Neural progenitor cell (in vitro differentiated cells): ENCODE data around the gene CCDC8. TPM values are rescaled to one million over a fixed set of nuclear protein-coding genes. Genes with fewer than 3 reads are reported as not detected.

Source experiments
- DNase-seq: peaks from one replicate; pipeline ENCODE4 v3.0.0-alpha.2; 2016; ENCODE audit warnings: low spot score
- H2AFZ ChIP-seq: fragments of 200-600 bp; sonication (generic); replicated peaks from 2 replicates; pipeline ENCODE4 v1.6.1; 2016; ENCODE audit warnings: antibody characterized with exemption
- H3F3A ChIP-seq: fragments of 200-600 bp; sonication (generic); 2 replicates; pipeline ENCODE4 v1.6.1; 2016; ENCODE audit warnings: antibody characterized with exemption, low read depth
- H3K27ac ChIP-seq: fragments of 200-600 bp; sonication (generic); 2 replicates; pipeline ENCODE4 v1.5.1; 2016; ENCODE audit warnings: mild to moderate bottlenecking
- H3K27me3 ChIP-seq: fragments of 200-600 bp; sonication (generic); 2 replicates; pipeline ENCODE4 v1.6.1; 2016; ENCODE audit warnings: mild to moderate bottlenecking, moderate library complexity
- H3K36me3 ChIP-seq: fragments of 200-600 bp; sonication (generic); 2 replicates; pipeline ENCODE4 v1.5.1; 2016
- H3K4me1 ChIP-seq: fragments of 200-600 bp; sonication (generic); 2 replicates; pipeline ENCODE4 v1.6.1; 2016; ENCODE audit warnings: mixed run types
- H3K4me2 ChIP-seq: fragments of 200-600 bp; sonication (generic); 2 replicates; pipeline ENCODE4 v1.6.1; 2016
- H3K4me3 ChIP-seq: fragments of 200-600 bp; sonication (generic); 2 replicates; pipeline ENCODE4 v1.5.1; 2016
- H3K79me2 ChIP-seq: fragments of 200-600 bp; sonication (generic); 2 replicates; pipeline ENCODE4 v1.6.1; 2016; ENCODE audit warnings: low read depth
- H3K9ac ChIP-seq: fragments of 200-600 bp; sonication (generic); 2 replicates; pipeline ENCODE4 v1.6.1; 2016
- H3K9me3 ChIP-seq: fragments of 200-600 bp; sonication (generic); 2 replicates; pipeline ENCODE4 v1.5.1; 2016; ENCODE audit warnings: low read depth
- H4K20me1 ChIP-seq: fragments of 200-600 bp; sonication (generic); 2 replicates; pipeline ENCODE4 v1.6.1; 2016; ENCODE audit warnings: low read depth
- H3K27ac Mint-ChIP-seq: 3 replicates; pipeline ENCODE4 v1.8.0; 2021; ENCODE audit warnings: mixed read lengths
- H3K27me3 Mint-ChIP-seq: 2 replicates; pipeline ENCODE4 v1.8.0; 2022; ENCODE audit warnings: low read depth, mild to moderate bottlenecking, inconsistent platforms, moderate library complexity, mixed read lengths; ENCODE audit not compliant: insufficient read depth
- H3K36me3 Mint-ChIP-seq: 3 replicates; pipeline ENCODE4 v1.8.0; 2021; ENCODE audit warnings: mixed read lengths
- H3K4me1 Mint-ChIP-seq: 3 replicates; pipeline ENCODE4 v1.8.0; 2021; ENCODE audit warnings: mixed read lengths
- H3K4me3 Mint-ChIP-seq: 3 replicates; pipeline ENCODE4 v1.8.0; 2021; ENCODE audit warnings: mild to moderate bottlenecking, moderate library complexity, mixed read lengths
- H3K9me3 Mint-ChIP-seq: 3 replicates; pipeline ENCODE4 v1.8.0; 2020; ENCODE audit warnings: mixed read lengths
- CTCF ChIP-seq: fragments of 200-600 bp; sonication (generic); IDR thresholded peaks from 2 replicates; pipeline ENCODE4 v1.5.1; 2017; ENCODE audit warnings: antibody characterized with exemption, mild to moderate bottlenecking
- EZH2 ChIP-seq: fragments of 200-600 bp; sonication (generic); IDR thresholded peaks from 2 replicates; pipeline ENCODE4 v1.6.1; 2017; ENCODE audit warnings: antibody characterized with exemption, mild to moderate bottlenecking, moderate library complexity
- EZH2phosphoT487 ChIP-seq: fragments of 200-600 bp; sonication (generic); IDR thresholded peaks from 2 replicates; pipeline ENCODE4 v1.6.1; 2017; ENCODE audit warnings: antibody characterized with exemption
- total RNA-seq: library from RNA; depleted of rRNA; stranded (reverse); fragments of >200 nt; gene quantifications from 2 replicates; pipeline ENCODE4 v1.2.3, GENCODE V29; 2015; ENCODE audit warnings: low replicate concordance

CCDC8 gene
- total RNA-seq, 1 donor from 2014 or later, result 2.8 TPM

- no peaks in the 10 kb centered on the region for H3K4me1 ChIP-seq
- Mint-ChIP-seq H3K27ac (no peak overlapping the region), H3K27me3 (peaks cover 8% of the 10 kb centered on the region), H3K9me3 (peaks cover 2% of the 10 kb centered on the region), H3K36me3 (peaks cover 3% of the 10 kb centered on the region), H3K4me3 (no peak overlapping the region), H3K4me1 (peaks cover 8% of the 10 kb centered on the region)
- H3K9me3 ChIP-seq, result no peaks in the 10 kb centered on the region
- DNase-seq, result no peak
- H2AFZ ChIP-seq, result no peak overlapping the region
- no peak overlapping the region for H3K27ac ChIP-seq
- no peak overlapping the region for H3K4me3 ChIP-seq
- TF ChIP-seq EZH2 (no peak), CTCF (no peak), EZH2phosphoT487 (no peak)
- no peaks in the 10 kb centered on the region for H3F3A ChIP-seq
- no peak overlapping the region for H3K4me2 ChIP-seq
- no peak overlapping the region for H3K9ac ChIP-seq
- no peaks in the 10 kb centered on the region for H3K79me2 ChIP-seq
- H4K20me1 ChIP-seq, result no peaks in the 10 kb centered on the region
- no peaks in the 10 kb centered on the region for H3K27me3 ChIP-seq
- no peaks in the 10 kb centered on the region for H3K36me3 ChIP-seq
Observed at GRCh38 chr19:46460055-46460454, 46.7 kb upstream of the CCDC8 start.

GRCh38 chr19:46456930-46457329, 43.6 kb upstream of the CCDC8 start:
- TF ChIP-seq CTCF, result no peak
- no peak for TF ChIP-seq EZH2
- no peak for TF ChIP-seq EZH2phosphoT487
- Histone ChIP-seq H3K27ac (no peak overlapping the region), H3K9me3 (no peaks in the 10 kb centered on the region), H3K36me3 (no peaks in the 10 kb centered on the region), H3K79me2 (no peaks in the 10 kb centered on the region), H2AFZ (no peak overlapping the region), H3K4me1 (no peaks in the 10 kb centered on the region), H4K20me1 (no peaks in the 10 kb centered on the region), H3K9ac (no peak overlapping the region), H3K4me3 (no peak overlapping the region), H3K4me2 (no peak overlapping the region), H3F3A (no peaks in the 10 kb centered on the region), H3K27me3 (no peaks in the 10 kb centered on the region)
- H3K27me3 Mint-ChIP-seq, result peaks cover 2% of the 10 kb centered on the region
- no peaks in the 10 kb centered on the region for H3K36me3 Mint-ChIP-seq
- H3K4me3 Mint-ChIP-seq, result no peak overlapping the region
- H3K27ac Mint-ChIP-seq, result no peak overlapping the region
- H3K4me1 Mint-ChIP-seq, result peaks cover 5% of the 10 kb centered on the region
- H3K9me3 Mint-ChIP-seq, result no peaks in the 10 kb centered on the region
- DNase-seq, result no peak

GRCh38 chr19:46454244-46454643, 40.9 kb upstream of the CCDC8 start:
- H3K9ac ChIP-seq, result no peak overlapping the region
- no peaks in the 10 kb centered on the region for H3K36me3 ChIP-seq
- Mint-ChIP-seq H3K27me3 (peaks cover 7% of the 10 kb centered on the region), H3K36me3 (peaks cover 5% of the 10 kb centered on the region), H3K4me3 (peak overlapping the region; percentile 33), H3K9me3 (peaks cover 6% of the 10 kb centered on the region), H3K4me1 (no peaks in the 10 kb centered on the region), H3K27ac (no peak overlapping the region)
- H3K27ac ChIP-seq, result no peak overlapping the region
- H4K20me1 ChIP-seq, result no peaks in the 10 kb centered on the region
- no peaks in the 10 kb centered on the region for H3K4me1 ChIP-seq
- H2AFZ ChIP-seq, result no peak overlapping the region
- TF ChIP-seq EZH2, result no peak
- no peak for TF ChIP-seq CTCF
- TF ChIP-seq EZH2phosphoT487, result no peak
- no peak for DNase-seq
- H3K27me3 ChIP-seq, result no peaks in the 10 kb centered on the region
- no peak overlapping the region for H3K4me3 ChIP-seq
- H3F3A ChIP-seq, result no peaks in the 10 kb centered on the region
- no peak overlapping the region for H3K4me2 ChIP-seq
- H3K79me2 ChIP-seq, result no peaks in the 10 kb centered on the region
- H3K9me3 ChIP-seq, result no peaks in the 10 kb centered on the region
